Activated B cell treated with CpG ODN at 0.5 μM for 24 hours (primary cell): ENCODE measurements around the gene FMO2. TPM values are rescaled to one million over a fixed set of nuclear protein-coding genes. Genes with fewer than 3 reads are reported as not detected.

Source experiments
- ATAC-seq: fragments of 200-7000 bp; cut with Tn5 transposase; one replicate; pipeline ENCODE4 v1.10.0; 2021; ENCODE audit warnings: low read depth, mild to moderate bottlenecking, moderate library complexity
- CTCF ChIA-PET: fragments of 350-600 bp; sonication (Branson Sonifier 250); formaldehyde crosslinking; loops from one replicate; lab custom pipeline; 2021; ENCODE audit warnings: antibody characterized with exemption; lab: Charles Lee
- POLR2A ChIA-PET: fragments of 350-600 bp; sonication (Branson Sonifier 250); formaldehyde crosslinking; loops from one replicate; lab custom pipeline; 2021; ENCODE audit warnings: antibody characterized with exemption; lab: Charles Lee
- DNase-seq: peaks from one replicate; pipeline ENCODE4 v3.0.0; 2022
- H3K27ac Mint-ChIP-seq: one replicate; pipeline ENCODE4 v1.8.0; 2020; ENCODE audit warnings: mixed read lengths
- H3K27me3 Mint-ChIP-seq: one replicate; pipeline ENCODE4 v1.8.0; 2021; ENCODE audit warnings: mixed read lengths
- H3K36me3 Mint-ChIP-seq: one replicate; pipeline ENCODE4 v1.8.0; 2021; ENCODE audit warnings: low read depth, mixed read lengths
- H3K4me1 Mint-ChIP-seq: one replicate; pipeline ENCODE4 v1.8.0; 2021; ENCODE audit warnings: mixed read lengths
- H3K4me3 Mint-ChIP-seq: one replicate; pipeline ENCODE4 v1.8.0; 2020; ENCODE audit warnings: mild to moderate bottlenecking, mixed read lengths
- H3K9me3 Mint-ChIP-seq: one replicate; pipeline ENCODE4 v1.8.0; 2020; ENCODE audit warnings: mixed read lengths
- CTCF ChIP-seq: fragments of 200-600 bp; IDR thresholded peaks from one replicate; pipeline ENCODE4 v1.8.0; 2022; ENCODE audit warnings: antibody characterized with exemption, mild to moderate bottlenecking
- intact Hi-C: fragments of 100-400 bp; cut with micrococcal nuclease; formaldehyde crosslinking; loops from one replicate; pipeline ENCODE4 v1.15.1; 2024
- total RNA-seq: library from RNA; stranded (reverse); gene quantifications from 2 replicates; pipeline ENCODE4 v1.2.3, GENCODE V29; 2022

Gene FMO2
- total RNA-seq, 1 donor from 2014 or later = not detected

GRCh38 chr1:171160211-171160610 is 24.9 kb upstream of the FMO2 start:
- DNase-seq (no peak), ATAC-seq (no peak)
- H3K4me3 Mint-ChIP-seq = no peak overlapping the region
- no peaks in the 10 kb centered on the region for H3K9me3 Mint-ChIP-seq
- CTCF ChIA-PET = no interaction called here
- no peak overlapping the region for H3K27ac Mint-ChIP-seq
- intact Hi-C loops = no loop called here
- no peaks in the 10 kb centered on the region for H3K36me3 Mint-ChIP-seq
- no peaks in the 10 kb centered on the region for H3K4me1 Mint-ChIP-seq
- no peak for TF ChIP-seq CTCF
- H3K27me3 Mint-ChIP-seq = peaks cover 2% of the 10 kb centered on the region
- POLR2A ChIA-PET = no interaction called here

GRCh38 chr1:171160639-171161354 is 24.3 kb upstream of the FMO2 start:
- Mint-ChIP-seq H3K4me1 (no peaks in the 10 kb centered on the region), H3K27me3 (peaks cover 2% of the 10 kb centered on the region), H3K27ac (no peak overlapping the region), H3K36me3 (no peaks in the 10 kb centered on the region), H3K9me3 (no peaks in the 10 kb centered on the region), H3K4me3 (no peak overlapping the region)
- no peak for TF ChIP-seq CTCF
- intact Hi-C loops = no loop called here
- ATAC-seq = no peak
- ChIA-PET CTCF (no interaction called here), POLR2A (no interaction called here)
- DNase-seq = no peak

GRCh38 chr1:171161431-171161830 is 23.7 kb upstream of the FMO2 start:
- no peak for DNase-seq
- intact Hi-C loops = no loop called here
- no peaks in the 10 kb centered on the region for H3K4me1 Mint-ChIP-seq
- ChIA-PET POLR2A (no interaction called here), CTCF (no interaction called here)
- no peak overlapping the region for H3K27ac Mint-ChIP-seq
- H3K4me3 Mint-ChIP-seq = no peak overlapping the region
- H3K27me3 Mint-ChIP-seq = peaks cover 2% of the 10 kb centered on the region
- no peak for TF ChIP-seq CTCF
- H3K9me3 Mint-ChIP-seq = no peaks in the 10 kb centered on the region
- H3K36me3 Mint-ChIP-seq = no peaks in the 10 kb centered on the region
- no peak for ATAC-seq

GRCh38 chr1:171166361-171166760 is 18.7 kb upstream of the FMO2 start:
- H3K9me3 Mint-ChIP-seq = peaks cover 3% of the 10 kb centered on the region
- CTCF ChIA-PET = no interaction called here
- H3K4me3 Mint-ChIP-seq = no peak overlapping the region

GRCh38 chr1:171167785-171168184 is 17.3 kb upstream of the FMO2 start:
- ChIA-PET POLR2A (no interaction called here), CTCF (no interaction called here)
- TF ChIP-seq CTCF = no peak
- Mint-ChIP-seq H3K27ac (no peak overlapping the region), H3K27me3 (peaks cover 9% of the 10 kb centered on the region), H3K36me3 (no peaks in the 10 kb centered on the region), H3K4me1 (no peaks in the 10 kb centered on the region), H3K9me3 (peaks cover 3% of the 10 kb centered on the region), H3K4me3 (no peak overlapping the region)
- intact Hi-C loops = no loop called here
- ATAC-seq = no peak
- DNase-seq = no peak

More at GRCh38 chr1:171166361-171166760, 18.7 kb upstream of the FMO2 start:
- no peak for TF ChIP-seq CTCF
- H3K4me1 Mint-ChIP-seq = no peaks in the 10 kb centered on the region
- intact Hi-C loops = no loop called here
- POLR2A ChIA-PET = no interaction called here
- H3K27me3 Mint-ChIP-seq = peaks cover 9% of the 10 kb centered on the region
- H3K36me3 Mint-ChIP-seq = no peaks in the 10 kb centered on the region
- DNase-seq = no peak
- ATAC-seq = no peak
- H3K27ac Mint-ChIP-seq = no peak overlapping the region
